AG10803 (cell line): ENCODE measurements around the gene UBE2Q2.

ENCODE experiments used
- DNase-seq: peaks from one replicate; pipeline ENCODE4 v3.0.0; 2010; ENCODE audit warnings: low read depth
- H3K4me3 ChIP-seq: 2 replicates; pipeline ENCODE4 v1.5.1; 2011; ENCODE audit warnings: mild to moderate bottlenecking, low read length, control low read depth
- TF ChIP-seq, protein P1 (sequence below): conservative IDR thresholded peaks from 2 replicates; pipeline ENCODE4 v1.5.1; 2011; ENCODE audit warnings: mild to moderate bottlenecking, low read length, control low read depth, inconsistent platforms

Gene UBE2Q2

DNA sequence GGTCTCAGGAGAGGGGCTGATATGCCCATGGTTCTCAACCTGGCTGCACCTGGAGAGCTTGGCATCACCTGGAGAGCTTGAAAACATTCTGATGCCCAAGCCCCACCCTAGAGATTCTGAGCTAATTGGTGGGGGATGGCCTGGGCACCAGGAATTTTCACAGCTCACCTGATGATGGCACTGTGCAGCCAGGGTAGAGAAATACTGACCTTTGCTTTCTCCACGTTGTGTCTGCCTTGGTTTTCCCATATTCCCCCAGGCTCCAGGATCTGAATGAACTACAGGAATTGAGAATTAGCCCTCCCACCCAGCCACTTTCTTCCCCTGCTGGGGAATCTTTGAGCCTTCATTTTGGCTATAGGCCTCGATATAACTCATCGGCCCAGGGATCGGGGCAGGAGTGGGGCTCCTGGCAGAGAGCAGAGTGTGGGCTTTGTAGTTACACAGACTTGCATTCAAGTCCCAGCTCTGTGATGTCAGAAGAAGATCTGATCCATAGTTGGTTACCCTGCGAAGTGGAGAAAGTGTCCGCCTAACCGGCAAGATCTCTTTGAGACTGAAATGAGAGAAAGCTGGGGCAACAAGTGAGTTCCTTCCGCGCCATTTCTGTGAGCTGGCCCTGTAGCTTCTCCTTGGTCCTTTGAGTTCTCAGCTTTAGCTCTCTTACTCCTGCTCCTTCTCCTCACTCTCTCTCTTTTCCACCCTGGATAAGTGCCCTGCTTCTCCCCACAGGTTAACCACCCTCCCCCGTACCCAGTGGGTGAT, 33.1 kb upstream of the UBE2Q2 start:
- TF ChIP-seq, protein P1, sequence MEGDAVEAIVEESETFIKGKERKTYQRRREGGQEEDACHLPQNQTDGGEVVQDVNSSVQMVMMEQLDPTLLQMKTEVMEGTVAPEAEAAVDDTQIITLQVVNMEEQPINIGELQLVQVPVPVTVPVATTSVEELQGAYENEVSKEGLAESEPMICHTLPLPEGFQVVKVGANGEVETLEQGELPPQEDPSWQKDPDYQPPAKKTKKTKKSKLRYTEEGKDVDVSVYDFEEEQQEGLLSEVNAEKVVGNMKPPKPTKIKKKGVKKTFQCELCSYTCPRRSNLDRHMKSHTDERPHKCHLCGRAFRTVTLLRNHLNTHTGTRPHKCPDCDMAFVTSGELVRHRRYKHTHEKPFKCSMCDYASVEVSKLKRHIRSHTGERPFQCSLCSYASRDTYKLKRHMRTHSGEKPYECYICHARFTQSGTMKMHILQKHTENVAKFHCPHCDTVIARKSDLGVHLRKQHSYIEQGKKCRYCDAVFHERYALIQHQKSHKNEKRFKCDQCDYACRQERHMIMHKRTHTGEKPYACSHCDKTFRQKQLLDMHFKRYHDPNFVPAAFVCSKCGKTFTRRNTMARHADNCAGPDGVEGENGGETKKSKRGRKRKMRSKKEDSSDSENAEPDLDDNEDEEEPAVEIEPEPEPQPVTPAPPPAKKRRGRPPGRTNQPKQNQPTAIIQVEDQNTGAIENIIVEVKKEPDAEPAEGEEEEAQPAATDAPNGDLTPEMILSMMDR, result peak; percentile 41
- no peak overlapping the region for H3K4me3 ChIP-seq
- DNase-seq, result peak; percentile 17

DNA sequence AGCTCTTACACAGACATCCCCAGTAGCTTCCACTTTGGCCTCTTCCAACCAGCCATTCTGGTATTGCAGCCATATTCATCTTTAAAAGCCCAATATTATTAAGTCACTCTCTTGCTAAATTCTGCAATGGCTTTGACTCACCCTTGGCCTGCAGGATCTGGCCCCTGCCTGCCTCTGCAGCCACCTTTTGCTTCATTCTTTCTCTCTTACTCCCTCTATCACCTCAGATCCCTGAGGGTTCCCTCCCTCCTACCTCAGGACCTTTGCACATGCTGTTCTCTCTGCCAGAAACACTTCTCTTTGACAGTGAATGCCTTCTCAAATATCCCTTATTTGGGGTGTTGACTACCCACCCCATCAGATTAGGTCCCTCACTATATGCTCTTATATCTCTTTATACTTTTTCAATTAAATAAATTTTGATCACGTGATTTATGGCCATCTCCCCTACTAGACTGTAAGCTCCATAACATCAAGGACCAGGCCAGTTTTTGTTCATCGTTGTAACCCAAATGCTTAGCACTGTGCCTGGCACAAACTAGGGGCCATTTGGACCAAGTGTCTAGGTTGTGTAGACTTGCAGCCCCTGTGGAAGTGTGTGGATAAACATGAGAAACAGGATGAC, 32.3 kb upstream of the UBE2Q2 start:
- DNase-seq, result no peak
- TF ChIP-seq, protein P1, result no peak
- H3K4me3 ChIP-seq, result no peak overlapping the region

DNA sequence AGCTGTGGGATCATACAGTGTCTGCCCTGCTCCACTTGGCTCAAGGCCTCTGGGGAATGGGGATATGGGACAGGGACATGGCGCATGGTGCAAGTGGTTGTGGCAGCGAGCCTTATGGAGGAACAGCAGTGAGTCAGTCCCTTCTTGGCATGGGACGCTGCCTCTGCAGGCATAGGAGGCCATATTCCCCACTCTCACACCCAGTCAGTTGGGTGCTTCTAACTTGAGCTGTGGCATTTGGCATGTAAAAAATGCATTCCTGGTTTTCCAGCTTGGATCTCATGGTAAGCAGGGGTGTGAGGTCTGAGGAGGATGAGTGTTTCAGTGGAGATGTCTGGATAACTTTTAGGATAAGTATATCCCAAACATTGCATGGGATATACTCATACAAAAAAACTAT, 31.6 kb upstream of the UBE2Q2 start:
- TF ChIP-seq, protein P1, result no peak
- DNase-seq, result peak; percentile 61

DNA sequence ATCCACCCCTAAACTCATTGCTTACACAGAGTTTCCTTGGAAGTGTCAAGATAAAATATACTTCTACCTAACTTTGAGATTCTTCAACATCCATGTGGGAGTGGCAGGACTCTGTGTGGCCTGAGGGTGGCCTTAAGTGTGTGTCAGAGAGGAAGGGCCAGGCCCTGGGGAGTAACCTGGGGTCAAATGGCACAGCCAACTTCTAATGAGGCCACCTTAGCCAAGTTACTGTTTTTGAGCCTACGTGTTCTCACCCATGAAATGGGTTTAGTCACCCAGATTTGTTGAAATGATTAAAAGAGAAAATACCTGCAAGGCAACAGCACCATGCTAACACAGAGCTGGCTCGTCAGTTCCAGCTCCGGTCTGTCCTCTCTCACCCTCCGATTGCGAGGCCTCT, 28.5 kb upstream of the UBE2Q2 start:
- TF ChIP-seq, protein P1, result no peak
- H3K4me3 ChIP-seq, result no peak overlapping the region
- DNase-seq, result no peak

More for the DNA sequence above, 31.6 kb upstream of the UBE2Q2 start:
- H3K4me3 ChIP-seq, result no peak overlapping the region

DNA sequence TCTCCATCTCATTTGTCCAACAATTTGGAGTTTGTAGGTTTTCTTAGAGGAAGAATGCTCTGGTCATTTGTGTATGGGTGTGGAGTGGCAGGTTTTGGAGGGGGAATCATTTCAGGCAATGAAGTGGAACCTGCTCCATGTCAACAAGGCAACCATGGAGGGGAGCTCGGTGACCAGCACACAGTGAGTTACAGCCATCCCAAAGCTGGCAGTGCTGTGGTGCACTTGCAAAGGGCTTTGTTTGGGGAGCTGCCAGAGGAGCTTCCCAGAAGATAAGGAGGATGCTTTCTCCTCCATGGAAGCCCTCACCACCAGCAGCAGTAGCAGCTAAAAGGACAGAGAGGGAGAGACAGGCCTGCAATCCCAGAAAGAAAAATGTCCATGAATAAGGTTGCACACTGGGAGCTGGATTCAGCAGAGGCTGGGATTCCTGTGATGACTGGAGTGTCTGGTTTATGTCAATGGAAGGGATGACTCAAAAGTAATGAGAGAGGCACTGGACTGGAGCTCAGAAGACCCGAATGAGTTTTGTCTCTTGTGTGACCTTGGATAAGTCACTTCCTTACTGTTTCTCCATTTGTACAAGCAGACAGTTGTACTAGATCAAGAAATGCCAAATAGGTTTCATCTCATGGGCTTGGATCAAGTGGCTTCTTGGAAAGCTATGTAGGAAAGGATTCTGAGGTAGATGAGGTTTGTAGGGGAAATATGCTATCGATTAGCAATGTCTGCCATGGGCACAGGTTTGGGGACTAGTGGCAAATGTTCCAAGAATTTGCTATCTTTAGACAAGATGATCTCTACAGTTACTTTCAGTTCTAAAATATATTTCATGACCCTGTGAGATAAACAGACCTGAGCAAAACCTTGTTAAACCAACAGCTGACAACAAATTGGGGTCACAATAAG, 27.2 kb upstream of the UBE2Q2 start:
- TF ChIP-seq, protein P1, result no peak
- no peak for DNase-seq
- H3K4me3 ChIP-seq, result no peak overlapping the region

DNA sequence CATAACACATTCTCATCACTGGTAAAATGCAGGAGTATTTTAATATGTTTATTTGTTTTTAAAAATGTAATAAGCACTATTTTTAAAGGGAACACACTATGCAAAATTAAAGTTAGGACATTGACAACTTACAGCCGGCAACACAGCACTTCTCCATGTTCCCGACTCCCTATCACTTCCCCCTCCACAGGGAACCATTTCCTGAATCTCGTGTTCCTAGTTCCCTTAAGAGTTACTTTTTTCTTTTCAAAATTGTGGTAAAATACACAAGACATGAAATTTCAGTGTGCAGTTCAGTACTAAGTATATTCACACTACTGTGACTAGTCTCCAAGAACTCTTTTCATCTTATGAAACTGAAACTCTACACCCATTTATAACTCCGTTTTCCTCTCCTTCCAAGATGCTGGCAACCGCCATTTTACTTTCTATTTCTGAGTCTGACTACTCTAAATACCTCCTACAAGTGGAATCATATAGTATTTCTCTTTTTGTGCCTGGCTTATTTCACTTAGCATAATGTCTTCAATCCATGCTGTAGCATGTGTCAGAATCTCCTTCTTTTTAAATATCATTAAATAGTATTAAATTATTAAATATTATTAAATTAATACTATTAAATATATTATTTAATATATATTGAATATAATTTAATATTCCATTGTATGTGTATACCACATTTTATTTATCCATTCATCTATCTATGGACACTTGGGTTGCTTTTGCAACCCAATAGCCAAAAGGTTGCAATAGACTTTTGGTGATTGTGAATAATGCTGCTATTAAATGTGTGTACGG, 25.9 kb upstream of the UBE2Q2 start:
- DNase-seq, result no peak
- TF ChIP-seq, protein P1, result no peak
- no peak overlapping the region for H3K4me3 ChIP-seq
